ENCODE data around the gene HOXC12. TPM values are rescaled to one million over a fixed set of nuclear protein-coding genes. Genes with fewer than 3 reads are reported as not detected.
A peak's percentile ranks its signal among the peaks of the same experiment; 100 is the strongest.

HOXC12 gene
- total RNA-seq, 1 donor from 2014 or later, result not detected

GRCh38 chr12:53996240-53997203 lies 41.8 kb downstream of the HOXC12 start:
- TF ChIP-seq CTCF (conservative IDR thresholded peaks at IDR 0.05), result no peak
- DNase-seq (ENCODE audit: low read depth, low spot score), result no peak
- H3K4me1 Mint-ChIP-seq, result no peaks in the 10 kb centered on the region
- H3K27me3 Mint-ChIP-seq (ENCODE audit: low read depth), result peaks cover 100% of the 10 kb centered on the region
- H3K9me3 Mint-ChIP-seq, result no peaks in the 10 kb centered on the region
- no peak overlapping the region for H3K27ac Mint-ChIP-seq (ENCODE audit: unreplicated experiment)
- no peaks in the 10 kb centered on the region for H3K36me3 Mint-ChIP-seq (ENCODE audit: low read depth)
- H3K4me3 Mint-ChIP-seq, result peak overlapping the region; percentile 68

- Mint-ChIP-seq H3K27ac (ENCODE audit: unreplicated experiment) (no peak overlapping the region), H3K9me3 (no peaks in the 10 kb centered on the region), H3K4me3 (peak overlapping the region; percentile 83), H3K36me3 (ENCODE audit: low read depth) (no peaks in the 10 kb centered on the region), H3K4me1 (peaks cover 2% of the 10 kb centered on the region), H3K27me3 (ENCODE audit: low read depth) (peaks cover 100% of the 10 kb centered on the region)
- no peak for DNase-seq (ENCODE audit: low read depth, low spot score)
- TF ChIP-seq CTCF (conservative IDR thresholded peaks at IDR 0.05), result no peak
These were observed 42.8 kb downstream of the HOXC12 start for GRCh38 chr12:53997204-53998109.

GRCh38 chr12:53998110-53998899 lies 43.6 kb downstream of the HOXC12 start:
- no peak for TF ChIP-seq CTCF (conservative IDR thresholded peaks at IDR 0.05)
- no peak overlapping the region for H3K27ac Mint-ChIP-seq (ENCODE audit: unreplicated experiment)
- no peak for DNase-seq (ENCODE audit: low read depth, low spot score)
- H3K4me1 Mint-ChIP-seq, result peaks cover 5% of the 10 kb centered on the region
- H3K36me3 Mint-ChIP-seq (ENCODE audit: low read depth), result no peaks in the 10 kb centered on the region
- H3K9me3 Mint-ChIP-seq, result no peaks in the 10 kb centered on the region
- peak overlapping the region; percentile 83 for H3K4me3 Mint-ChIP-seq
- peaks cover 100% of the 10 kb centered on the region for H3K27me3 Mint-ChIP-seq (ENCODE audit: low read depth)

- peaks cover 3% of the 10 kb centered on the region for H3K36me3 Mint-ChIP-seq (ENCODE audit: low read depth)
These were observed 44.2 kb downstream of the HOXC12 start for GRCh38 chr12:53998900-53999236.

More at GRCh38 chr12:53998900-53999236, 44.2 kb downstream of the HOXC12 start:
- Mint-ChIP-seq H3K4me3 (peak overlapping the region; percentile 83), H3K9me3 (no peaks in the 10 kb centered on the region), H3K4me1 (peaks cover 11% of the 10 kb centered on the region), H3K27ac (ENCODE audit: unreplicated experiment) (no peak overlapping the region), H3K27me3 (ENCODE audit: low read depth) (peaks cover 100% of the 10 kb centered on the region)
- no peak for TF ChIP-seq CTCF (conservative IDR thresholded peaks at IDR 0.05)
- no peak for DNase-seq (ENCODE audit: low read depth, low spot score)
